Mesothelial cell of epicardium (in vitro differentiated cells): ENCODE measurements around the gene CTNNBL1. TPM values are rescaled to one million over a fixed set of nuclear protein-coding genes. Genes with fewer than 3 reads are reported as not detected.

Experiments used
- DNase-seq, 2 experiments: peaks; one replicate each; pipeline ENCODE4 v3.0.0; 2021; ENCODE audit warnings: low spot score in 2 of 2; ENCODE audit not compliant: unreplicated experiment in 2 of 2
- H3K27ac Mint-ChIP-seq: 2 replicates; pipeline ENCODE4 v1.8.0; 2021; ENCODE audit warnings: mixed read lengths
- H3K27me3 Mint-ChIP-seq: 2 replicates; pipeline ENCODE4 v1.8.0; 2021; ENCODE audit warnings: low read depth, mixed read lengths
- H3K36me3 Mint-ChIP-seq: 2 replicates; pipeline ENCODE4 v1.8.0; 2021; ENCODE audit warnings: mixed read lengths
- H3K4me1 Mint-ChIP-seq: 2 replicates; pipeline ENCODE4 v1.8.0; 2021; ENCODE audit warnings: mixed read lengths
- H3K4me3 Mint-ChIP-seq: 2 replicates; pipeline ENCODE4 v1.8.0; 2021; ENCODE audit warnings: mild to moderate bottlenecking, moderate library complexity, mixed read lengths
- H3K9me3 Mint-ChIP-seq: 2 replicates; pipeline ENCODE4 v1.8.0; 2021; ENCODE audit warnings: mixed read lengths
- CTCF ChIP-seq: fragments of 200-600 bp; sonication (generic); IDR thresholded peaks from one replicate; pipeline ENCODE4 v1.5.0; 2021; ENCODE audit warnings: antibody characterized with exemption; ENCODE audit not compliant: unreplicated experiment
- total RNA-seq: library from RNA; stranded (reverse); gene quantifications from 3 replicates; pipeline ENCODE4 v1.2.1, GENCODE V29; 2021

Gene CTNNBL1
- total RNA-seq, 1 donor from 2014 or later: 59.0 TPM

DNA sequence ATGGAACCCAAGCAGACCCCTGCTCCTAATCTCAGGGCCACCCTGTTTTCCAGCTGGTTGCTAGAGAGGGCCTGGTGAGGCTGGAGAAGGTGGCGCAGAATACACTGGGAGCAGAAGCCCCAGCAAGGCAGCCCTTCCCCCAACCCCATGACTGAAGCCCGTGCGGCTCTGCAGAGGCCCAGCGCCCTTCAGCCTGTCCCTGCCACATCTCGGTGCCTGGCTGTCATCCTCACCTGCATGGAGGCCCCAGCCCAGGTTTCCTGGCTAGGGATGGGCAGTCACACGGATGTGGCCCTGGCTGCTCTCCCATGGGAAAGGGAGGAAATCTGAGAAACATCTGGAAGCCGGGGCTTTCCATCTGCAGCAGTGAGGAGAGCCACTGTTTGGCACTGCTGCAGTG, 183.0 kb downstream of the CTNNBL1 start:
- no peak for TF ChIP-seq CTCF
- Mint-ChIP-seq H3K36me3 (peaks cover 3% of the 10 kb centered on the region), H3K4me1 (peaks cover 12% of the 10 kb centered on the region), H3K27ac (no peak overlapping the region), H3K4me3 (no peak overlapping the region), H3K9me3 (no peaks in the 10 kb centered on the region), H3K27me3 (no peaks in the 10 kb centered on the region)
- DNase-seq: no peak

- Mint-ChIP-seq H3K27me3 (no peaks in the 10 kb centered on the region), H3K27ac (no peak overlapping the region), H3K4me3 (no peak overlapping the region), H3K36me3 (peaks cover 3% of the 10 kb centered on the region), H3K4me1 (peaks cover 12% of the 10 kb centered on the region), H3K9me3 (no peaks in the 10 kb centered on the region)
- TF ChIP-seq CTCF: no peak
- DNase-seq: no peak
Measured at GRCh38 chr20:37877832-37878772, 184.3 kb downstream of the CTNNBL1 start.

GRCh38 chr20:37878835-37879599, 185.2 kb downstream of the CTNNBL1 start:
- Mint-ChIP-seq H3K27ac (no peak overlapping the region), H3K9me3 (no peaks in the 10 kb centered on the region), H3K36me3 (peaks cover 3% of the 10 kb centered on the region), H3K4me1 (peaks cover 15% of the 10 kb centered on the region), H3K27me3 (no peaks in the 10 kb centered on the region), H3K4me3 (no peak overlapping the region)
- DNase-seq: no peak
- TF ChIP-seq CTCF: no peak

GRCh38 chr20:37879843-37880242, 186.0 kb downstream of the CTNNBL1 start:
- TF ChIP-seq CTCF: no peak
- Mint-ChIP-seq H3K4me3 (no peak overlapping the region), H3K27ac (no peak overlapping the region), H3K9me3 (no peaks in the 10 kb centered on the region), H3K36me3 (no peaks in the 10 kb centered on the region), H3K4me1 (peaks cover 15% of the 10 kb centered on the region), H3K27me3 (no peaks in the 10 kb centered on the region)
- DNase-seq: no peak

GRCh38 chr20:37880726-37881591, 187.1 kb downstream of the CTNNBL1 start:
- no peak for TF ChIP-seq CTCF
- H3K27me3 Mint-ChIP-seq: no peaks in the 10 kb centered on the region
- no peaks in the 10 kb centered on the region for H3K36me3 Mint-ChIP-seq
- H3K4me1 Mint-ChIP-seq: peaks cover 15% of the 10 kb centered on the region
- H3K4me3 Mint-ChIP-seq: no peak overlapping the region
- no peaks in the 10 kb centered on the region for H3K9me3 Mint-ChIP-seq
- DNase-seq: no peak
- no peak overlapping the region for H3K27ac Mint-ChIP-seq
